Activated naive CD8-positive, alpha-beta T cell treated with anti-CD3 and anti-CD28 coated beads, Interleukin-2, amount 10 ng/mL, durations not matched to agents 7 days and 5 days (primary cell): ENCODE measurements around the gene CRIM1. TPM values are rescaled to one million over a fixed set of nuclear protein-coding genes. Genes with fewer than 3 reads are reported as not detected.

Source experiments
- ATAC-seq: fragments of 150-1000 bp; cut with Tn5 transposase; one replicate; pipeline ENCODE4 v1.10.0; 2021; ENCODE audit warnings: low read depth, moderate library complexity
- POLR2A ChIA-PET: fragments of 350-600 bp; sonication (Branson Sonifier 250); formaldehyde crosslinking; loops from one replicate; lab custom pipeline; 2021; ENCODE audit warnings: antibody characterized with exemption; lab: Charles Lee
- DNase-seq: peaks from one replicate; pipeline ENCODE4 v3.0.0; 2021
- H3K27ac Mint-ChIP-seq: one replicate; pipeline ENCODE4 v1.8.0; 2022; ENCODE audit warnings: mild to moderate bottlenecking, mixed read lengths
- H3K27me3 Mint-ChIP-seq: one replicate; pipeline ENCODE4 v1.8.0; 2022; ENCODE audit warnings: mild to moderate bottlenecking, moderate library complexity, mixed read lengths
- H3K36me3 Mint-ChIP-seq: one replicate; pipeline ENCODE4 v1.8.0; 2021; ENCODE audit warnings: mild to moderate bottlenecking, mixed read lengths
- H3K4me1 Mint-ChIP-seq: one replicate; pipeline ENCODE4 v1.8.0; 2021; ENCODE audit warnings: mixed read lengths
- H3K4me3 Mint-ChIP-seq: one replicate; pipeline ENCODE4 v1.8.0; 2022; ENCODE audit warnings: mild to moderate bottlenecking, moderate library complexity, mixed read lengths
- H3K9me3 Mint-ChIP-seq: one replicate; pipeline ENCODE4 v1.8.0; 2021; ENCODE audit warnings: mixed read lengths
- total RNA-seq, 2 experiments: library from RNA; stranded (reverse); gene quantifications; one replicate each; pipeline ENCODE4 v1.2.3, GENCODE V29; 2021

The CRIM1 gene
- total RNA-seq, 2 experiments from 2014 or later, result 3.2 to 3.5 TPM

DNA sequence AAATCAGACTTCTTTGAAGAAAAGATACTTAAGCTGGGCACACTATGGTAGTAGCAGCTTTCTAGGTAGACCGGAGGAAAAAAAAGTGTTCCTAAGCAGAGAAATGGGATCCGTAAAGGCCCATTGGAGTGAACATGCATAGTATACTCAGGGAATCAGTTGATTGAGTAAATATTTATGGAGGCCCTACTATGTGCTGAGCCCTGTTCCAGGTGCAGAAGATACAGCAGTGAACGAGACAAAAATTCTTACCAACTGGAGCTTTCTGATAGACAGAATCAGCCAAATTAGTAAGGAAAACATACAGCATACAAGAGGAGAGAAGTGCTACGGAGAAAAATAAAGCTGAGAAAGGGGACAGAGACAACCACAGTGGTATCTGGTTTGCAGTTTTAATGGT, 28.1 kb downstream of the CRIM1 start:
- ATAC-seq (no peak), DNase-seq (no peak)
- Mint-ChIP-seq H3K9me3 (no peaks in the 10 kb centered on the region), H3K4me3 (no peak overlapping the region), H3K27me3 (peaks cover 4% of the 10 kb centered on the region), H3K27ac (no peak overlapping the region), H3K36me3 (no peaks in the 10 kb centered on the region), H3K4me1 (peaks cover 6% of the 10 kb centered on the region)
- POLR2A ChIA-PET, result no interaction called here

DNA sequence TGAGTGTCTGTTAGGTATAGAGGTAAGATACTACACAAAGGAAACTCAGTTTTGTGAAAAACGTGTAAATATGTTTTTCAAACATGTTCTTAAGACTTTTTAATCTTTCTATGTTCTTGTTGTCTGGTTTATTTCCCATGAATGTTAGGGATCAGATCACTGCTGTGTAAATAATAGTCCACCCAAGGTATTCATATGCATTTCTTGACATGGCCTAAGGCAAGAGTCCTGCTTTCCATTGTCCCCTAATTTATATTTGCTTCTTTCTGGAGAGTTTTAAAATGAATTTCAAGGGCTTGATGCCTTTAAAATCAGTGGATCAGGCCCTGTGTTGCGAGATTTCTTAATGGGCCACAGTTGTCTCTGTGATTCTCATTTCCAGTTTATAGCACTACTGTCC, 28.9 kb downstream of the CRIM1 start:
- Mint-ChIP-seq H3K27me3 (peaks cover 4% of the 10 kb centered on the region), H3K27ac (no peak overlapping the region), H3K36me3 (no peaks in the 10 kb centered on the region), H3K9me3 (no peaks in the 10 kb centered on the region), H3K4me1 (peaks cover 6% of the 10 kb centered on the region), H3K4me3 (no peak overlapping the region)
- ATAC-seq, result no peak
- POLR2A ChIA-PET, result no interaction called here
- no peak for DNase-seq

DNA sequence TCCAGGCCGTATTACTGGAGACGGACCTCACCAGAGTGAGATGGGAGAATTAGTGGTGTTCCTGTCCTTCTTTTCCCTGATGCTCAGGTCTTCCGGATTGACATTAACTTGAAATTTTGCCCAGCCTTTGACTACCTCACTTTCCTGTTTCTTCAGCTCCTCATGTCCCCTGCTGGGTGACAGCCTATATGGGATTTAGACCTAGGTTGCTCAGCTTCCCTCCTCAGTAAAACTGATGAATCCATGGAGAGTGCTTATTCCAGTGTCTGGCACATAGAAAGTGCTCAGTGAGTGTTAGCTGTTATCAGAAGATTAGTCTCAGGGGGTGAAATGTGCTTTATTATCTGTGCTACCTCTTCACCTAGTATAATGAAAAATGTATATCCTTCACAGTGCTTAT, 30.0 kb downstream of the CRIM1 start:
- peaks cover 6% of the 10 kb centered on the region for H3K4me1 Mint-ChIP-seq
- H3K36me3 Mint-ChIP-seq, result no peaks in the 10 kb centered on the region
- H3K27me3 Mint-ChIP-seq, result peaks cover 4% of the 10 kb centered on the region
- H3K4me3 Mint-ChIP-seq, result no peak overlapping the region
- no peaks in the 10 kb centered on the region for H3K9me3 Mint-ChIP-seq
- no peak overlapping the region for H3K27ac Mint-ChIP-seq
- DNase-seq, result no peak
- ATAC-seq, result no peak
- POLR2A ChIA-PET, result no interaction called here

DNA sequence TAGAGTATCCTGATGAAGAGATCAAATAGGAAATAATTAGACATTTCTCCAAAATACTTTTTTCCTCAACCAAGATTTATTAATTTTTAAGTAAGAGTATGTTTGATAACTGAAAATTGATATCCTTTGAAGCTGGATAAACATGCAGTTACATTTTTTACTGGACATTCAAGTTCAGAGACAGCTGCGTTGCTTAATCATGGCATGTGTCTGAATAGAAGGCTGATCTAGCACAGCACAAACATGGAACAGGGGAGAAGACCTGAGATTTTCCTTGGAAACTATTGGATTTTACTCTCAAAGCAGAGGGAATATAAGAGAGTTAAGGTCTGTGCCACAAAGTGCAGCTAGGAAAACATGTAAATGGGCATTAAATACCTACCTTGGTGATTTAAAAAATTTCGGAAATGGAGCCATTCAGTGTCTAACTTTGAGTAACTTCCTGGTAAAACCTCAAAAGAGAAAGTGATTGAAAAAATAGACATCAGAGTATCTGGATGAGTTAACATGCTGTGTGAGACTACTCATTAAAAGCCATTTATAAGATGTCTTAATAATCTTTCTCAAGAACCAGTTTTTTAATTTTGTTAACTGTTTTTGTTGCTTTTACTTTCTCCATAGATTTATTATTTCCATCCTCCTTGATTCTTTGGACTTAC, 31.8 kb downstream of the CRIM1 start:
- ATAC-seq (peak; percentile 75), DNase-seq (no peak)
- peaks cover 6% of the 10 kb centered on the region for H3K4me1 Mint-ChIP-seq
- no peaks in the 10 kb centered on the region for H3K36me3 Mint-ChIP-seq
- H3K27me3 Mint-ChIP-seq, result peaks cover 4% of the 10 kb centered on the region
- no peaks in the 10 kb centered on the region for H3K9me3 Mint-ChIP-seq
- no peak overlapping the region for H3K27ac Mint-ChIP-seq
- H3K4me3 Mint-ChIP-seq, result peak overlapping the region; percentile 23
- POLR2A ChIA-PET, result no interaction called here

DNA sequence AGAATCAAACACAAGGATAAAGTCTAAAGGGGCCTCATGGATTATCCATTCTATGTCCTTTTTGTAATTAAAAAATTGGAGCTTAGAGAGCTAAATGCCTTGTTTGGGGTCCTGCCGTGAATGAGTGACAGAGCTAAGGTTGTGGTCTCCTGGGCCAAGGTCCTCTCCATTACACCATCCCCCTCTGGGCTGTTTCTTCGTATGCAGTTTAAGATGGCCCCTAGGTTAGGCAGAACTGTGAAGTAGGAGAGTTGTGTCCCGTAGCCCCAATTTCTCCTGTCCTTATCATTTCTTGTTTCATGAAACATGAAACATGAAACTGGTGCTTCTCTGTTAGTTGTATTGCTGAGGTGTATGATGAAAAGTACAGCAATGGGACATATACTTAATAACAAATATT, 32.9 kb downstream of the CRIM1 start:
- DNase-seq (no peak), ATAC-seq (no peak)
- Mint-ChIP-seq H3K27me3 (peaks cover 4% of the 10 kb centered on the region), H3K4me3 (no peak overlapping the region), H3K9me3 (no peaks in the 10 kb centered on the region), H3K27ac (no peak overlapping the region), H3K4me1 (peaks cover 6% of the 10 kb centered on the region), H3K36me3 (no peaks in the 10 kb centered on the region)
- POLR2A ChIA-PET, result no interaction called here

DNA sequence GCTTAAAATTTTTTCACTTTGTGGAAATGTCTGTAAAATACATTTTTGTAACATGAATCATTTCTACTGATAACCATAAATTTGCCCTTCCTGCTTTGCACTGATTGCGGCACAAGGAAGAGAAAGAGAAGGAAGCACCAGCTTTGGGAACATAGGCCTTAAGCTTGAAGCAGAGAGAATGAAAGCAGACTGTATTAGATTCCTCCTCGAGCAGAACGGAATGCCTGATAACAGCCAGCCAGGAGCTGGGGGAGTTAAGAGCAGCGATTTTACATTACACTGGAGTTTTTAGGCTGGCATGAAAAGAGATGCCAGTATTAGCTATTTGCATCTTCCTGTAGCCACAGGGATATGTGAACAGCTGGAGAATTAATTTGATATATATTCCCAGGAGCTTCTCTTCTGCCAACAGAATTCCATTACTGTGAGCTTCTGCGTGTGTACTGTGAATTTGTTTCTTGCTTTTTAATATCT, 33.5 kb downstream of the CRIM1 start:
- no peak overlapping the region for H3K27ac Mint-ChIP-seq
- POLR2A ChIA-PET, result no interaction called here
- peaks cover 7% of the 10 kb centered on the region for H3K27me3 Mint-ChIP-seq
- ATAC-seq (no peak), DNase-seq (no peak)
- H3K4me1 Mint-ChIP-seq, result peaks cover 6% of the 10 kb centered on the region
- H3K4me3 Mint-ChIP-seq, result no peak overlapping the region
- H3K9me3 Mint-ChIP-seq, result no peaks in the 10 kb centered on the region
- H3K36me3 Mint-ChIP-seq, result no peaks in the 10 kb centered on the region

DNA sequence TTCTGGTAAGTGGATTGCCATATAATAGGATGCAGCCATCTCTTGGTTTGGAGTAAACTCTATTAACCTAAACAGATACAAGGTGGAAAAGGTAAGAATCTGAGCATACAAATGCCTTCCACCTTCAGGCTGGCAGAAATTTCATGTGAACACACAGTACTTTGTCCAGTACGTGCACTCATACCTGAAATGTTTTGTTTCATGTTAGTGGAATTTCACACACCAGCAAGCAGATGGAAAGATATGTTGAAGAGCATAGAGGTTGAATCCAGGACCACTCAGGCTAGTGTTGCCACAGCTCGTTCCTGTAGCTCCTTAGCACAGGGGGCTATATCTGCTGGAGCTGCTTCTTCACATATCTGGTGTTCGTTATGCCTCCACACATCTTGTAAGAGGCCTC, 34.0 kb downstream of the CRIM1 start:
- Mint-ChIP-seq H3K4me1 (peaks cover 6% of the 10 kb centered on the region), H3K4me3 (no peak overlapping the region), H3K9me3 (no peaks in the 10 kb centered on the region), H3K36me3 (no peaks in the 10 kb centered on the region), H3K27me3 (peaks cover 7% of the 10 kb centered on the region), H3K27ac (no peak overlapping the region)
- POLR2A ChIA-PET, result no interaction called here
- ATAC-seq (no peak), DNase-seq (no peak)

DNA sequence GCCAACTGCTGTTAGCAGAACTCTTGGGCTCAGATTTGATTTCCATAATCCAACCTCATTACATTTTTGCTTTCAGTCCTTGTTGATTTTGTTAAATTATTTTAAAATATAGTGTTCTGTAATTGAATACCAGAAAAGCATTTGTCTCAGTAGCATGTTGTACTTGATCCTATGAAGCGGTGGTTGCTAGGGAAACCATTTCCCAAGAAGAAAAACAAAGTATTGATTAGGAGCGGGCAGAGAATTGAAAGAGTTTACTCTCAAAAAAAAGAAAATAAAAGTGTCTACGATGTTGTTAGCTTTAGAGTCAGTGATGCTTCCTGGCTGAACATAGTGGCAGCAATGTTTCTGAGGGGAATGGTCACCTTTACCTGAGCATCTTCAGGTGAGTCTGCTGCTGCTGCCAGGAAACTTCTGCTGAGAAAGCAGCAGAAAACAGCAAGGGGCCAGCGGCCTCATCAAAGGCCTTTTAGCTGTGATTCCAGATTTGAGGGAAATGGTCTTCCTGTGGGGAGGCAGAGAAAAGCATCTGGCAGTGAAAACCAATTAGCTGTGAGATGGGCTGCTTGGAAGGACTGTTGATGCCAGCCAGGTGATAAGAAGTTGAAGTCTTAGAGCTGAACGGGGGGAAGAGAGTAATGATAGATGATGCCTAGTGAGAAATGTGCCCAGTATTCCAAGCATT, 37.1 kb downstream of the CRIM1 start:
- POLR2A ChIA-PET, result no interaction called here
- no peak for DNase-seq
- peaks cover 2% of the 10 kb centered on the region for H3K4me1 Mint-ChIP-seq
- H3K4me3 Mint-ChIP-seq, result no peak overlapping the region
- no peak overlapping the region for H3K27ac Mint-ChIP-seq
- no peak for ATAC-seq
- peaks cover 3% of the 10 kb centered on the region for H3K27me3 Mint-ChIP-seq
- H3K36me3 Mint-ChIP-seq, result no peaks in the 10 kb centered on the region
- no peaks in the 10 kb centered on the region for H3K9me3 Mint-ChIP-seq

DNA sequence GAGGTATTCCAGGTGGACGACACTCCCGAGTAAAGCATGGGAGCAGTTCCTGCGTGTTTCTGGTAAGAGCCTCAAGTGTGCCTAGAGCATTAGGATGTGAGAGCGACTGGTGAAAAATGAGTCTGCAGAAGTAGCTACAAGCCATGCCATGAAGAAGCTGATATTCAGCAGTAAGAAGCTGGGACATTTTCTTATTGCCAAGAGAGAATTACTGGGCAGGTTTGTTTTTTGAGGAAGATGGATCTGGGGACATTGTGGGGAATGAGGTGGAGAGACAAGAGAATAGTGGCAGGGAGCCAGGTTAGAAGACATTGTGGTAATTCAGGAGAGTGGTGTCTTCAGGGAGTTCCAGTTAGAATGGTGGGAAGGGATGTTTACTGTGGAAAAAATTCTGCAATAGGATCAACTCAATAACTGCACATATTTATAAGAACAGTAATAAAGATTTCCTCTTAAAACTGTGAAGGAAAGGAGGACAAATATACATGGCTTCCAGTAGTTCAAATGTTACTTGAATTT, 38.2 kb downstream of the CRIM1 start:
- peaks cover 3% of the 10 kb centered on the region for H3K27me3 Mint-ChIP-seq
- H3K4me1 Mint-ChIP-seq, result no peaks in the 10 kb centered on the region
- no peak overlapping the region for H3K4me3 Mint-ChIP-seq
- POLR2A ChIA-PET, result no interaction called here
- DNase-seq (no peak), ATAC-seq (no peak)
- H3K9me3 Mint-ChIP-seq, result no peaks in the 10 kb centered on the region
- H3K36me3 Mint-ChIP-seq, result no peaks in the 10 kb centered on the region
- H3K27ac Mint-ChIP-seq, result no peak overlapping the region

DNA sequence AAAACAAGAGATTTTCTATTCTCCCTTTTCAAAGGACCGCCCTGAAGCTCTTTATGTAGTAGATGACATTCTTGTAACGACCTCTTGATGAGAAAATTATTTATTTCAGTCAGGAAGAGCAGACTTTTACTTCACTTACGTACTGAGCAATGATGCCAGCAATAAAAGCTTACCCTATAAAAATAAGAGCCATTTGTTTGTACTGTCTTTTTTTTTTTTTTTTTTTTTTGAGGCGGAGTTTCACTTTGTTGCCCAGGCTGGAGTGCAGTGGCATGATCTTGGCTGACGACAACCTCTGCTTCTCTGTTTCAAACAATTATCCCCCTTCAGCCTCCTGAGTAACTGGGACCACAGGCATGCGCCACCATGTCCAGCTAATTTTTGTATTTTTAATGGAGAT, 39.2 kb downstream of the CRIM1 start:
- peaks cover 3% of the 10 kb centered on the region for H3K27me3 Mint-ChIP-seq
- no peaks in the 10 kb centered on the region for H3K4me1 Mint-ChIP-seq
- no peak for ATAC-seq
- no peaks in the 10 kb centered on the region for H3K36me3 Mint-ChIP-seq
- no peak for DNase-seq
- POLR2A ChIA-PET, result no interaction called here
- no peaks in the 10 kb centered on the region for H3K9me3 Mint-ChIP-seq
- no peak overlapping the region for H3K4me3 Mint-ChIP-seq
- no peak overlapping the region for H3K27ac Mint-ChIP-seq

DNA sequence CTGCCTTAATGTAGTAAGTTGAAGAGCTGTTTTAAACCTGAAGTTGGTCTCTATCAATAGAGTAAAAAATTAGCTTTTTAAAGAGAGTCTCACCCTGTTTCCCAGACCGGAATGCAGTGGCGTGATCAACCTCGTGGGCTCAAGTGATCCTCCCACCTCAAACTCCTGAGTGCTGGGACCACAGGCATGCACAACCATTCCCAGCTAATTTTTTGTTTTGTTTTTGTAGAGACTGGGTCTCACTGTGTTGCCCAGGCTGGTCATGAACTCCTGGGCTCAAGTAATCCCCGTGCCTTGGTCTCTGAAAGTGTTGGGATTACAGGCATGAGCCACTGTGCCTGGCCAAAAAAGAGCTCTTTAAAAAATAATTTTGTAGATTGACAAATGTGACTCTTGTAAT, 40.3 kb downstream of the CRIM1 start:
- no peak for ATAC-seq
- DNase-seq, result no peak
- no peaks in the 10 kb centered on the region for H3K9me3 Mint-ChIP-seq
- H3K27ac Mint-ChIP-seq, result no peak overlapping the region
- POLR2A ChIA-PET, result no interaction called here
- H3K27me3 Mint-ChIP-seq, result peaks cover 3% of the 10 kb centered on the region
- H3K36me3 Mint-ChIP-seq, result no peaks in the 10 kb centered on the region
- no peaks in the 10 kb centered on the region for H3K4me1 Mint-ChIP-seq
- H3K4me3 Mint-ChIP-seq, result no peak overlapping the region

DNA sequence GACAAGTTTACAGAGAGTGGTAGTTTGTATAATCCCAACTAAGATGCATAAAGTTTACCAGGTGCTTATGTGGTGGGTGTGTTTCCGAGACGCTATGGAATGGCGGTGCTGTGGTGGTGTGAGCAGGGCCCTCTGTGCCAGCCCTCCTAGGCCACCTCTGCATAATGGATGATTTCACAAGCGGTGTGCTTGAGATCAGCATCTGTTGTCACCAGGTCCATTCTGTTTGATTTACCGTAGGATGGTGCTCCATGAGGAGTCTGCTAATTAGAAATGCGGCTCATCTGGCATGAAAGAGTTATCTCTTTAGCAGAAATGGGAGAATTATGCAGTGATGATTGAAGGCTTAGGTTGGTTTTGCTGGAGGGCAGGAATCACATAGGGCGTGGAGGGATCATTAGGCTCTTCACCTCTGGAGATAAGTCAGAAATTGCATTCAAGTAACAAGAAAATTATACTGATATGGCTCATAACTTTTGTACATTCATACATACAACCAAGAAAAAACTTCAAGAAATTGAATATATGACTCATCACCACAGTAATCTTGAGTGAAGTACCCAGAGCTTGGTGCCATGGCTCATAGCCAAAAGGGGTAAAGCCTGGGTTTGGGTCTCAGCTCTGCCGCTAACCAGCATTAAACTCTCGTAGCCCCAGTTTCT, 41.4 kb downstream of the CRIM1 start:
- DNase-seq, result no peak
- Mint-ChIP-seq H3K27me3 (peaks cover 3% of the 10 kb centered on the region), H3K9me3 (no peaks in the 10 kb centered on the region), H3K4me3 (no peak overlapping the region), H3K4me1 (no peaks in the 10 kb centered on the region), H3K27ac (no peak overlapping the region), H3K36me3 (no peaks in the 10 kb centered on the region)
- POLR2A ChIA-PET, result no interaction called here
- ATAC-seq, result no peak

DNA sequence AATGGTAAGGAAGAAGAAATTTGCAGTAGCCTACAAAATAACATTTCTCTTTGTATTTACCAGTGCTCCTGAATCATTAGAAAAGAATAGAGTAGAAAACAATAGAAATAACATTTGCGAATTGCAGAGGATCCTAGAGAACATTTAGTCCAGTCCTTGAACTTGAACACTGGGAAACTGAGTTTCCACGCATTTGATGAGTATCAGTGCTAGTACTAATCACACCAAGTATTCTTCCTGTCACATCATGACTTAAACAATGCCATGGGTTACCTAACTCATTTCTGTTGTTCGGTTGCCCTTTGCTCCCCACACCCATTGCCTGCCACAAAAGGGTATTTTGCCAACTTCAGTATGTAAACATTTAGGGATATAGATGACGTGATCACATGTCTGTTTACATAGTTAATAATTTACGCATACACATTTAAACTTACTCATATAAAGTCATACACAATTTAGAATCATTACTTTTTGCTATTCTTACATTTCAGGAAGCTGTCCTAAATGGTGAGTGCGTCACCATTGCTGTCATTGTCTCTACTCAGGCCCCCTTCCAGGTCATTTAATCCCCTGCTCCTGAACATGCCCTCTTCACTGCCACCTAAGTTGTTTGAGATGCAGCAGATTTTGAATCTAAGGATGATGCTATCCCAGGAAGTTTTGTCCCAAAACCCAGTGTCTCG, 42.3 kb downstream of the CRIM1 start:
- no peak overlapping the region for H3K4me3 Mint-ChIP-seq
- H3K36me3 Mint-ChIP-seq, result no peaks in the 10 kb centered on the region
- no peaks in the 10 kb centered on the region for H3K4me1 Mint-ChIP-seq
- H3K27me3 Mint-ChIP-seq, result peaks cover 3% of the 10 kb centered on the region
- ATAC-seq, result no peak
- no peak overlapping the region for H3K27ac Mint-ChIP-seq
- H3K9me3 Mint-ChIP-seq, result no peaks in the 10 kb centered on the region
- POLR2A ChIA-PET, result no interaction called here
- DNase-seq, result no peak
